GM23338 (cell line): ENCODE measurements around the gene CAPN1. TPM values are rescaled to one million over a fixed set of nuclear protein-coding genes. Genes with fewer than 3 reads are reported as not detected.

ENCODE experiments used
- ATAC-seq: fragments of 200-7000 bp; cut with Tn5 transposase; 3 replicates; pipeline ENCODE4 v1.9.1; 2020
- DNase-seq: peaks from one replicate; pipeline ENCODE4 v3.0.0-alpha.2; 2015; ENCODE audit warnings: low spot score
- H2AFZ ChIP-seq: fragments of 200-600 bp; sonication (generic); 2 replicates; pipeline ENCODE4 v1.8.0; 2016; ENCODE audit warnings: antibody characterized with exemption, mild to moderate bottlenecking, moderate library complexity
- H3F3A ChIP-seq: fragments of 200-600 bp; sonication (generic); replicated peaks from 2 replicates; pipeline ENCODE4 v1.8.0; 2017; ENCODE audit warnings: antibody characterized with exemption, mixed run types, low read depth
- H3K27ac ChIP-seq: fragments of 200-600 bp; sonication (generic); 2 replicates; pipeline ENCODE4 v1.6.1; 2016; ENCODE audit warnings: low read depth
- H3K27me3 ChIP-seq: fragments of 200-600 bp; sonication (generic); 2 replicates; pipeline ENCODE4 v1.8.0; 2016; ENCODE audit warnings: mild to moderate bottlenecking, mixed run types, moderate library complexity; ENCODE audit not compliant: insufficient read depth
- H3K36me3 ChIP-seq: fragments of 200-600 bp; sonication (generic); 2 replicates; pipeline ENCODE4 v1.8.0; 2016; ENCODE audit warnings: mild to moderate bottlenecking; ENCODE audit not compliant: insufficient read depth
- H3K4me1 ChIP-seq: fragments of 200-600 bp; sonication (generic); 2 replicates; pipeline ENCODE4 v1.8.0; 2016; ENCODE audit warnings: mild to moderate bottlenecking, moderate library complexity; ENCODE audit not compliant: insufficient read depth
- H3K4me2 ChIP-seq: fragments of 200-600 bp; sonication (generic); 2 replicates; pipeline ENCODE4 v1.7.1; 2017; ENCODE audit warnings: mixed run types
- H3K4me3 ChIP-seq: fragments of 200-600 bp; sonication (generic); 2 replicates; pipeline ENCODE4 v1.6.1; 2016; ENCODE audit warnings: mixed run types
- H3K79me2 ChIP-seq: fragments of 200-600 bp; sonication (generic); replicated peaks from 2 replicates; pipeline ENCODE4 v1.8.0; 2017; ENCODE audit warnings: mild to moderate bottlenecking; ENCODE audit not compliant: insufficient read depth
- H3K9me2 ChIP-seq: fragments of 200-600 bp; sonication (generic); 2 replicates; pipeline ENCODE4 v1.8.0; 2017; ENCODE audit not compliant: insufficient read depth
- H4K20me1 ChIP-seq: fragments of 200-600 bp; sonication (generic); replicated peaks from 2 replicates; pipeline ENCODE4 v1.8.0; 2017; ENCODE audit warnings: mild to moderate bottlenecking; ENCODE audit not compliant: insufficient read depth
- H3K27ac Mint-ChIP-seq: 2 replicates; pipeline ENCODE4 v1.8.0; 2020; ENCODE audit warnings: inconsistent platforms, mild to moderate bottlenecking, moderate library complexity, mixed read lengths
- H3K27me3 Mint-ChIP-seq: 3 replicates; pipeline ENCODE4 v1.8.0; 2022; ENCODE audit warnings: low read depth, mild to moderate bottlenecking, moderate library complexity, mixed read lengths, inconsistent platforms; ENCODE audit not compliant: insufficient read depth, poor library complexity
- H3K36me3 Mint-ChIP-seq: 3 replicates; pipeline ENCODE4 v1.8.0; 2021; ENCODE audit warnings: low read depth, mild to moderate bottlenecking, inconsistent platforms, moderate library complexity, mixed read lengths
- H3K4me1 Mint-ChIP-seq: 3 replicates; pipeline ENCODE4 v1.8.0; 2020; ENCODE audit warnings: mild to moderate bottlenecking, inconsistent platforms, mixed read lengths
- H3K4me3 Mint-ChIP-seq: 3 replicates; pipeline ENCODE4 v1.8.0; 2021; ENCODE audit warnings: moderate library complexity, mild to moderate bottlenecking, inconsistent platforms, mixed read lengths
- H3K9me3 Mint-ChIP-seq: 3 replicates; pipeline ENCODE4 v1.8.0; 2020; ENCODE audit warnings: moderate library complexity, mild to moderate bottlenecking, inconsistent platforms, mixed read lengths
- ETS1 ChIP-seq: IDR thresholded peaks from 2 replicates; pipeline ENCODE4 v1.6.1; 2016; ENCODE audit warnings: antibody characterized with exemption
- EZH2 ChIP-seq: fragments of 200-600 bp; sonication (generic); IDR thresholded peaks from one replicate; pipeline ENCODE4 v1.8.0; 2017; ENCODE audit warnings: antibody characterized with exemption, mild to moderate bottlenecking, low read depth; ENCODE audit not compliant: unreplicated experiment
- EZH2phosphoT487 ChIP-seq: fragments of 200-600 bp; sonication (generic); IDR thresholded peaks from one replicate; pipeline ENCODE4 v1.8.1; 2018; ENCODE audit warnings: antibody characterized with exemption; ENCODE audit not compliant: unreplicated experiment
- POLR2AphosphoS5 ChIP-seq: IDR thresholded peaks from 2 replicates; pipeline ENCODE4 v1.6.1; 2016; ENCODE audit warnings: antibody characterized with exemption, low read depth
- REST ChIP-seq: IDR thresholded peaks from one replicate; pipeline ENCODE4 v1.6.1; 2018; ENCODE audit warnings: antibody characterized with exemption; ENCODE audit not compliant: unreplicated experiment
- STAT1 ChIP-seq: IDR thresholded peaks from one replicate; pipeline ENCODE4 v1.6.1; 2016; ENCODE audit warnings: antibody characterized with exemption; ENCODE audit not compliant: unreplicated experiment
- ZNF114 ChIP-seq: fragments of 250-450 bp; sonication (Bioruptor Pico); IDR thresholded peaks from 2 replicates; pipeline ENCODE4 v1.5.0; 2020; ENCODE audit warnings: mild to moderate bottlenecking, moderate library complexity
- polyA plus RNA-seq: library from polyadenylated mRNA; unstranded; fragments of >200 nt; fragmentation: Nextera tagmentation; extraction: Ambion mirVana; gene quantifications from 2 replicates; pipeline ENCODE4 v1.2.1, GENCODE V29; 2016
- total RNA-seq: library from RNA; depleted of rRNA; stranded (reverse); fragments of >200 nt; shearing (Covaris generic); gene quantifications from 2 replicates; pipeline ENCODE4 v1.2.3, GENCODE V29; 2014
- TF ChIP-seq, protein P1 (sequence below): fragments of 250-450 bp; sonication (Bioruptor Pico); IDR thresholded peaks from 2 replicates; pipeline ENCODE4 v1.5.0; 2020; ENCODE audit warnings: mild to moderate bottlenecking, moderate library complexity
- TF ChIP-seq, protein P2 (sequence below), 2 experiments: fragments of 200-600 bp in 1 of 2; sonication (generic) in 1 of 2; conservative IDR thresholded peaks; 2 replicates each; pipeline versions ENCODE4 v1.5.1 to v1.6.1; 2016 to 2017; ENCODE audit warnings: antibody characterized with exemption in 2 of 2, low read depth in 2 of 2, mild to moderate bottlenecking in 2 of 2, moderate library complexity in 1 of 2

CAPN1 gene
- total and polyA plus RNA-seq, 2 experiments from 2014 or later: 67.3 to 277 TPM

DNA sequence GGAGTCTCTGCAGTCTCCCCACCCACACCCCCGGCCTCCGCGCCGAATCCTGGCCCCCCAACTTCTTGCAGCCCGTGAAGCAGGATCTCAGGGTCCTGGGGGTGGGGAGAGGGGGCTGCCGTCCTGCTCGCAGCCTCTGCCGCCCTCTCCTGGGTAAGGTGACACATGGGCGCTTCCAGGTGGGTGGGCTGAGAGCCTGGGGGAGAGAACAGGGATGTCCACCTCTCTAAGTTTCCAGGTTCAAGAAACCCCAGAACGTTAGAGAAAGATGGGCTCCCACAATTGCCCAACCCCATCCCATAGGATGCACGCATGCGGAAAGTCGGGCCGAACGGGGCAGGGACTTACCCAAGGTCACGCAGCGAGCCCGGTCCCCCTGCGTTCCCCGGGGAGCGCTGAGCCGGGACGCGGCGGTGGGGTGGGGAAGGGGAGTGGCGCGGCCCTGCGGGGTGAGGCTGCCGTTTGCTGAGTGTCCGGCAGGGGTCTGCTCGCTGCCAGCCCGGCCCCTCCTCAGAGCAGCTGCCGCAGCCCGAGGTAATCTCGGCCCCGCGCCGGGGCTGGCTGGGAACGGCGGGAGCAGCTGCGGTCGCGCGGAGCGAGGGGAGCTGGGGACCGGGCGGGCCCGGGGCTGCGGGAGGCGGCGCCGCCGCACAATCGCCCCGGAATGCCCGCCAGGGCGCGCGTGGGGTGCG lies 705 bp upstream of the CAPN1 start:
- H3K4me3 ChIP-seq: peak overlapping the region; percentile 92
- DNase-seq: peak; percentile 89
- 0 out of 2 replicates have a peak overlapping the region, but pooled peaks have one; percentile 62 for H3K27ac Mint-ChIP-seq
- H3K36me3 ChIP-seq: no peaks in the 10 kb centered on the region
- peak; percentile 55 for ATAC-seq
- H3K27ac ChIP-seq: peak overlapping the region; percentile 50; the same call in 1 of the 2 replicates
- peaks cover 28% of the 10 kb centered on the region for H3F3A ChIP-seq
- H3K36me3 Mint-ChIP-seq: peaks cover 8% of the 10 kb centered on the region; the same call in 2 of the 3 replicates
- H3K4me3 Mint-ChIP-seq: peak overlapping the region; percentile 86
- H3K4me2 ChIP-seq: peak overlapping the region; percentile 82
- no peaks in the 10 kb centered on the region for H3K27me3 ChIP-seq
- H3K27me3 Mint-ChIP-seq: peaks cover 17% of the 10 kb centered on the region
- H3K9me2 ChIP-seq: no peaks in the 10 kb centered on the region
- peaks cover 41% of the 10 kb centered on the region for H3K4me1 Mint-ChIP-seq
- peaks cover 41% of the 10 kb centered on the region for H3K4me1 ChIP-seq
- peaks cover 13% of the 10 kb centered on the region for H3K79me2 ChIP-seq
- no peaks in the 10 kb centered on the region for H3K9me3 Mint-ChIP-seq
- no peak for TF ChIP-seq REST
- TF ChIP-seq POLR2AphosphoS5: peak; percentile 50
- TF ChIP-seq, protein P1, sequence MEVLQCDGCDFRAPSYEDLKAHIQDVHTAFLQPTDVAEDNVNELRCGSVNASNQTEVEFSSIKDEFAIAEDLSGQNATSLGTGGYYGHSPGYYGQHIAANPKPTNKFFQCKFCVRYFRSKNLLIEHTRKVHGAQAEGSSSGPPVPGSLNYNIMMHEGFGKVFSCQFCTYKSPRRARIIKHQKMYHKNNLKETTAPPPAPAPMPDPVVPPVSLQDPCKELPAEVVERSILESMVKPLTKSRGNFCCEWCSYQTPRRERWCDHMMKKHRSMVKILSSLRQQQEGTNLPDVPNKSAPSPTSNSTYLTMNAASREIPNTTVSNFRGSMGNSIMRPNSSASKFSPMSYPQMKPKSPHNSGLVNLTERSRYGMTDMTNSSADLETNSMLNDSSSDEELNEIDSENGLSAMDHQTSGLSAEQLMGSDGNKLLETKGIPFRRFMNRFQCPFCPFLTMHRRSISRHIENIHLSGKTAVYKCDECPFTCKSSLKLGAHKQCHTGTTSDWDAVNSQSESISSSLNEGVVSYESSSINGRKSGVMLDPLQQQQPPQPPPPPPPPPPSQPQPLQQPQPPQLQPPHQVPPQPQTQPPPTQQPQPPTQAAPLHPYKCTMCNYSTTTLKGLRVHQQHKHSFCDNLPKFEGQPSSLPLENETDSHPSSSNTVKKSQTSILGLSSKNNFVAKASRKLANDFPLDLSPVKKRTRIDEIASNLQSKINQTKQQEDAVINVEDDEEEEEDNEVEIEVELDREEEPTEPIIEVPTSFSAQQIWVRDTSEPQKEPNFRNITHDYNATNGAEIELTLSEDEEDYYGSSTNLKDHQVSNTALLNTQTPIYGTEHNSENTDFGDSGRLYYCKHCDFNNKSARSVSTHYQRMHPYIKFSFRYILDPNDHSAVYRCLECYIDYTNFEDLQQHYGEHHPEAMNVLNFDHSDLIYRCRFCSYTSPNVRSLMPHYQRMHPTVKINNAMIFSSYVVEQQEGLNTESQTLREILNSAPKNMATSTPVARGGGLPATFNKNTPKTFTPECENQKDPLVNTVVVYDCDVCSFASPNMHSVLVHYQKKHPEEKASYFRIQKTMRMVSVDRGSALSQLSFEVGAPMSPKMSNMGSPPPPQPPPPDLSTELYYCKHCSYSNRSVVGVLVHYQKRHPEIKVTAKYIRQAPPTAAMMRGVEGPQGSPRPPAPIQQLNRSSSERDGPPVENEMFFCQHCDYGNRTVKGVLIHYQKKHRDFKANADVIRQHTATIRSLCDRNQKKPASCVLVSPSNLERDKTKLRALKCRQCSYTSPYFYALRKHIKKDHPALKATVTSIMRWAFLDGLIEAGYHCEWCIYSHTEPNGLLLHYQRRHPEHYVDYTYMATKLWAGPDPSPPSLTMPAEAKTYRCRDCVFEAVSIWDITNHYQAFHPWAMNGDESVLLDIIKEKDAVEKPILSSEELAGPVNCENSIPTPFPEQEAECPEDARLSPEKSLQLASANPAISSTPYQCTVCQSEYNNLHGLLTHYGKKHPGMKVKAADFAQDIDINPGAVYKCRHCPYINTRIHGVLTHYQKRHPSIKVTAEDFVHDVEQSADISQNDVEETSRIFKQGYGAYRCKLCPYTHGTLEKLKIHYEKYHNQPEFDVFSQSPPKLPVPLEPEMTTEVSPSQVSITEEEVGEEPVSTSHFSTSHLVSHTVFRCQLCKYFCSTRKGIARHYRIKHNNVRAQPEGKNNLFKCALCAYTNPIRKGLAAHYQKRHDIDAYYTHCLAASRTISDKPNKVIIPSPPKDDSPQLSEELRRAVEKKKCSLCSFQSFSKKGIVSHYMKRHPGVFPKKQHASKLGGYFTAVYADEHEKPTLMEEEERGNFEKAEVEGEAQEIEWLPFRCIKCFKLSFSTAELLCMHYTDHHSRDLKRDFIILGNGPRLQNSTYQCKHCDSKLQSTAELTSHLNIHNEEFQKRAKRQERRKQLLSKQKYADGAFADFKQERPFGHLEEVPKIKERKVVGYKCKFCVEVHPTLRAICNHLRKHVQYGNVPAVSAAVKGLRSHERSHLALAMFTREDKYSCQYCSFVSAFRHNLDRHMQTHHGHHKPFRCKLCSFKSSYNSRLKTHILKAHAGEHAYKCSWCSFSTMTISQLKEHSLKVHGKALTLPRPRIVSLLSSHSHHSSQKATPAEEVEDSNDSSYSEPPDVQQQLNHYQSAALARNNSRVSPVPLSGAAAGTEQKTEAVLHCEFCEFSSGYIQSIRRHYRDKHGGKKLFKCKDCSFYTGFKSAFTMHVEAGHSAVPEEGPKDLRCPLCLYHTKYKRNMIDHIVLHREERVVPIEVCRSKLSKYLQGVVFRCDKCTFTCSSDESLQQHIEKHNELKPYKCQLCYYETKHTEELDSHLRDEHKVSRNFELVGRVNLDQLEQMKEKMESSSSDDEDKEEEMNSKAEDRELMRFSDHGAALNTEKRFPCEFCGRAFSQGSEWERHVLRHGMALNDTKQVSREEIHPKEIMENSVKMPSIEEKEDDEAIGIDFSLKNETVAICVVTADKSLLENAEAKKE (CRISPR knock-in tag): no peak
- no peak for TF ChIP-seq ETS1
- no peak for TF ChIP-seq EZH2
- no peak for TF ChIP-seq STAT1
- TF ChIP-seq ZNF114 (CRISPR knock-in tag): no peak
- no peak for TF ChIP-seq EZH2phosphoT487
- TF ChIP-seq, protein P2, sequence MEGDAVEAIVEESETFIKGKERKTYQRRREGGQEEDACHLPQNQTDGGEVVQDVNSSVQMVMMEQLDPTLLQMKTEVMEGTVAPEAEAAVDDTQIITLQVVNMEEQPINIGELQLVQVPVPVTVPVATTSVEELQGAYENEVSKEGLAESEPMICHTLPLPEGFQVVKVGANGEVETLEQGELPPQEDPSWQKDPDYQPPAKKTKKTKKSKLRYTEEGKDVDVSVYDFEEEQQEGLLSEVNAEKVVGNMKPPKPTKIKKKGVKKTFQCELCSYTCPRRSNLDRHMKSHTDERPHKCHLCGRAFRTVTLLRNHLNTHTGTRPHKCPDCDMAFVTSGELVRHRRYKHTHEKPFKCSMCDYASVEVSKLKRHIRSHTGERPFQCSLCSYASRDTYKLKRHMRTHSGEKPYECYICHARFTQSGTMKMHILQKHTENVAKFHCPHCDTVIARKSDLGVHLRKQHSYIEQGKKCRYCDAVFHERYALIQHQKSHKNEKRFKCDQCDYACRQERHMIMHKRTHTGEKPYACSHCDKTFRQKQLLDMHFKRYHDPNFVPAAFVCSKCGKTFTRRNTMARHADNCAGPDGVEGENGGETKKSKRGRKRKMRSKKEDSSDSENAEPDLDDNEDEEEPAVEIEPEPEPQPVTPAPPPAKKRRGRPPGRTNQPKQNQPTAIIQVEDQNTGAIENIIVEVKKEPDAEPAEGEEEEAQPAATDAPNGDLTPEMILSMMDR (conservative IDR thresholded peaks at IDR 0.05; ENCODE audit: low read depth in 2 of 2): peak; percentile 55 to 80
- peak overlapping the region; percentile 97 for H2AFZ ChIP-seq
- H4K20me1 ChIP-seq: no peaks in the 10 kb centered on the region
